NK-92 treated with Interleukin-12 subunit alpha and Interleukin-12 subunit beta, amount 100 ng/mL, for 24 hours (cell line): Measurements from ENCODE around the gene TTBK2.

Source experiments
- DNase-seq: peaks from one replicate; lab custom pipeline; 2025; lab: John Stamatoyannopoulos, UW

The TTBK2 gene

GRCh38 chr15:42727750-42728381 is 192.7 kb downstream of the TTBK2 start:
- DNase-seq: no peak

- no peak for DNase-seq
These were observed 194.5 kb downstream of the TTBK2 start for GRCh38 chr15:42726114-42726513.

DNA sequence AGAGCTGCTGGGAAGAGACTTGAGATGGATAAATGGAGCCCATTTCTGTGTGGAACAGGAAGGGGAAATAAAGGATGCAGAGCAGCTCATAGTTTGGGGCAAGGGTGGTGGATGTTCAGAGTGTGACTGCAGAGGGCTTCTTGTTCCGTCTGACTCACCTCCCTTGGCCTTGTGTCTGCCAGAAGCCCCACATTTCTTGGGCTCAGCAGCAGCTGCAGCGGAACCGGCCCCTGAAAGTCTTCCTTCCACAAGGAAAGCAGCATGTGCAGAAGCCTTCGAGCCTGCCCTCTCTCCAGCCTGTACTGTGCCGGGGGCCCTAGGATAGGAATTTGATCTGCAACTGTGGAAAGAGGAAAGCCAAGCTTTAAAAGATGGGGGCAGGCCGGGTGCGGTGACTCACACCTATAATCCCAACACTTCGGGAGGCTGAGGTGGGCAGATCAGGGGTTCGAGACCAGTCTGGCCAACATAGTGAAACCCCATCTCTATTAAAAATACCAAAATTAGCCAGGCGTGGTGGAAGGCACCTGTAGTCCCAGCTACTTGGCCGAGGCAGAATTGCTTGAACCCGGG is 195.2 kb downstream of the TTBK2 start:
- no peak for DNase-seq

DNA sequence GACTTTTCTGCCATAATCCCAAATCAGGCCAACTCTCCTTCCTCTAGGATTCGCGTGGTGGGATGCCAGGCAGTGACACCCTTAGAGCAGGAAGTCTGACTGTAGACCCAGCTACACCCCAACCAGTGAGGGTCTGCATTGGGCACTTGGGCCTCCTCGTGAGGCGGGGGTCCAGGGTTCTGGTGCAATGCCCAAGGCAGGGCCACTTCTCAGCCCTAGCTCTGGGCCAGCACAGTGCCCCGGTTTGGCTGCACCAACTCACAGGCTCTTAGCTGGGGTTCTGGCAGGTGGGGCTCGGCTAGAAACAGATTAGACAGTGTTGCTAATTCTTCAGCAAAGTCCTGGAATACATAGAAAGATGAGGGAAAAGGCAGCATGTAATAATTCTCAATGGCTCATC is 196.3 kb downstream of the TTBK2 start:
- DNase-seq: no peak

GRCh38 chr15:42723068-42723467 is 197.5 kb downstream of the TTBK2 start:
- DNase-seq: no peak

DNA sequence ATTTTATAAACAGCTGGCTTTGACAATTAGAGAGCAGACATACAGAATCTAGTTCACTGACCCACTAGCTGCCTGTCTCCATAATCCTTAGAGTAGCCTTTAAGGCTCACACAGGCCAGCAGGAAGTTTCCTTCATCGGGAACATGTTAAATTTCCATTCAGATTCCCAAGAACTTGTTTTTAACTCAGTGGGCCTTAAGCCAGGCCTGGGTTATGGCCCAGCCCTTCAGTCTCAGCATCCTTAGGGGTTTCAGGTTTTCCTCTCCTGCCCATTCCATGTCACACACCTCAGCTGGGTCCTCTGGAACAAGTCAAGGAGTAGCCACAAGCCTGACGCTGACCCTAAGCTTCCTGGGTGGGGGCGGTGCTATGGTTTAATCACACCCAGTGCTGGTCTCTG is 198.7 kb downstream of the TTBK2 start:
- no peak for DNase-seq

DNA sequence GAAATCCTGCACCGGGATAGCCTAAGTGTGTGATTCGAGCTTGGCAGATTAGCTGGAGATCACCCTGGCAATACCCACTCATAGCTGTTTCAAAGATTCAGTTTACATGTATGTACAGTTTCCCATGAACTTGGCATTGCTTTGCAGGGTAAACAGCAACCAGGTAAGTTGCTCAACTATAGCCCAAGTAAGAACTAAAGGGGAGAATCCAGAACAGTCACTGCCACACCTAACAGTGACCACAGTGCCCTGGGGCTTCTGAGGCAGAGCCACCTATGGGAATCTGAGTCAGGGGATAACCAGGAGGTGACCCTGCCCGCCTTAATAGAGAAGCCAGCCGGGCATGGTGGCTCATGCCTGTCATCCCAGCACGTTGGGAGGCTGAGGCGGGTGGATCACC is 199.6 kb downstream of the TTBK2 start:
- no peak for DNase-seq

DNA sequence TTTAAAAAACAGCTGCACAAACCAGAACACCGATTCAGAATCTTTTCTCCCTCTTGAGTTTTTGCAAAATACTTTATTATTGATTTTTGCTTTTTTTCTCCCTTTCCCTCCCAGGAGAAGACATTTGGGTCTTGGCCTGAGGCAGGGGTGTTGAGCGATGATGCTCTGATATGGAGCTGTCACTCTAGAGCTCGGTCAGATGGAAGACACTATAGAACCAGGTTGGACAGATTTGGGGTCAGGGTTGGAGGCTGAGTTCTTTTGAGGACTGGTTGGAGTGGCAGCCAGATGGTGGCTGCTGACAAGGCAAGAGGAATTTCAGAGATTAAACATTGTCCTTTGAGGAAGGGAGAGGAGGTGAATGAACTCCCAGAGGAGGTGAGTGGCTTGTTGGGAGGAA is 200.5 kb downstream of the TTBK2 start:
- DNase-seq: no peak

DNA sequence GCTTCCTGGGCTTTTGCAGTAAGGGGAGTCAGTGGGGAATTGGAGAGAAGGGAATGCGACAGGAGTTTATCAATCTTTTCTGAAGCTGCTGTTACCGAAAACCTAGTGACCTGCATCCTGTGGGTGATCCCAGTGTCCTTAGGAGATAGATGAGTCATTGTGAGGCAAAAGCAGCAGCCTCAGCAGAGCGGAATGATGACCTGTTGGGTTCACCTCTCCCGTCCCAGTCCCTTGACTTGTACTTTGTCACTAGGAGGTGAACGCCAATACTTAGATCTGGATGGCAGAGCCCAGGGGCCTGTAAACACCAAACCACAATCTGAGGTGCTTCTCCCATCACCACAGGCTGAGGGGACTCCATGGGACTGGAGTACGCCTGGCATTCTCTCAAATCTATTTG is 201.5 kb downstream of the TTBK2 start:
- no peak for DNase-seq

- DNase-seq: no peak
These were observed 204.0 kb downstream of the TTBK2 start for GRCh38 chr15:42716626-42717025.

DNA sequence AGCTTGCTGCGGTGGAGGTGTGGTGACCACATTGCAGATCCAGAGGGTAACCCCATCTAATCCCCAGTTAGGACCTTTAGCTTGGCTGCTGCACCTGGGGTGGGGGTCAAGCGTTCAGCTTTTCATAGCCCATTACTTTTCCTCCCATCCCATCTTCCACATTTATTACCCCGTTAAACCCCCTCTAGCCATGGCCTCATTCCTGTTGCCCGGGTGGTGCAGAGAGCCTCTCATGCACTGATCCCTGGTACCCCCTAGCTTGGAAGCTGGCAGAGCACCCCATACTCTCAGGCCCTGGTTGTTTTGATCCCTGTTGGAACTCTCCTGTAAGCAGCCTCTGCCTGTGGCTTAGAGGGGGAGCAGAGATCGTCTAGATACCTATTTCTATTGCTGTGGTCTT is 204.5 kb downstream of the TTBK2 start:
- DNase-seq: no peak

- DNase-seq: no peak
These were observed 208.0 kb downstream of the TTBK2 start for GRCh38 chr15:42712584-42712983.

GRCh38 chr15:42711746-42712145 is 208.8 kb downstream of the TTBK2 start:
- no peak for DNase-seq

DNA sequence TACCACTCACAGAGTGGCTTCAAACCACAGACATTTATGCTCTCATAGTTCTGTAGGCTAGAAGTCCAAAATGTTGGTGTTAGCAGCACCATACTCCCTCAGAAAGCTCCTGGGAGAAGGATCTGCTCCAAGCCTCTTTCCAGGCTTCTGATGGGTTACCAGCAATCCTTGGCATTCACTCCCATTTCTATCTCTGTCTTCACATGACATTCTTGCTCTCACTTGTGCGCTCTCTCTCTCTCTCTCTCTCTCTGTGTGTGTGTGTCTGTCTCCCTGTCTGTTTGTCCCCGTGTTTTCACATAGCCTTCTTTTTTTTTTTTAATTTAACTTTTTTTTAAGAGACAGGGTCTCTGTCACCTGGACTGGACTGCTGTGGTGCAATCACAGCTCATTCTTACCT is 209.9 kb downstream of the TTBK2 start:
- no peak for DNase-seq

- no peak for DNase-seq
These were observed 212.6 kb downstream of the TTBK2 start for GRCh38 chr15:42707873-42708544.

GRCh38 chr15:42707068-42707467 is 213.5 kb downstream of the TTBK2 start:
- no peak for DNase-seq

- DNase-seq: no peak
These were observed 215.2 kb downstream of the TTBK2 start for GRCh38 chr15:42705336-42705735.

GRCh38 chr15:42704492-42704926 is 216.1 kb downstream of the TTBK2 start:
- peak; percentile 50 for DNase-seq

GRCh38 chr15:42696626-42697025 is 224.0 kb downstream of the TTBK2 start:
- DNase-seq: no peak

GRCh38 chr15:42695527-42696071 is 225.0 kb downstream of the TTBK2 start:
- DNase-seq: no peak

DNA sequence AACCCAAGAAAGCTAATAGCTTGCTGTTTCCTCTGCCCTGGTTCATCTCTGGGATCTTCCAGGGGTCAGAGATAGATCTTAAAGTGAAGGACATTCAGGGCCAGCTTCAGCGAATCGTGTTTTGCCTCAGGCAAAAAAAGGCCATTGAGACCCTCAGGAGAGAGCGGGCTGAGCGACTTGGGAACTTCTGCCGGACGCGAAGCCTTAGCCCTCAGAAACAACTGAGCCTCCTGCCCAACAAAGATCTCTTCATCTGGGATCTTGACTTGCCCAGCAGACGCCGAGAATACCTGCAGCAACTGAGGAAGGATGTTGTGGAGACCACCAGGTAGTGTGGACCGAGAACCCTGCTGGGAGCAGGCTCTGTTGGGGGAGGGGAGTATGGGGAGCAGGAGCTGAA is 226.2 kb downstream of the TTBK2 start:
- DNase-seq: no peak

- no peak for DNase-seq
These were observed 226.6 kb downstream of the TTBK2 start for GRCh38 chr15:42693942-42694341.

GRCh38 chr15:42693496-42693895 is 227.1 kb downstream of the TTBK2 start:
- no peak for DNase-seq
